HPDE6-E6E7 (cell line): Measurements from ENCODE around the gene TEX19.
"Not testable (repeated sequence)": the region's sequence is repeated elsewhere in the genome, so short reads cannot be mapped to it uniquely, and the experiment has no call there.

Experiments
- DNase-seq: peaks from one replicate; pipeline ENCODE4 v3.0.0; 2011; ENCODE audit warnings: missing footprints; ENCODE audit errors: extremely low spot score

The TEX19 gene

GRCh38 chr17:82334622-82335394, 24.2 kb upstream of the TEX19 start:
- no peak for DNase-seq

GRCh38 chr17:82338858-82339633, 20.0 kb upstream of the TEX19 start:
- DNase-seq = peak; percentile 86

GRCh38 chr17:82339634-82340580, 19.1 kb upstream of the TEX19 start:
- DNase-seq = no peak

GRCh38 chr17:82342361-82343079, 16.5 kb upstream of the TEX19 start:
- DNase-seq = no peak

GRCh38 chr17:82343560-82343959, 15.5 kb upstream of the TEX19 start:
- no peak for DNase-seq

GRCh38 chr17:82344175-82344907, 14.7 kb upstream of the TEX19 start:
- no peak for DNase-seq

- no peak for DNase-seq
Measured at GRCh38 chr17:82345151-82345976, 13.7 kb upstream of the TEX19 start.

- no peak for DNase-seq
Measured at GRCh38 chr17:82346342-82347300, 12.4 kb upstream of the TEX19 start.

- DNase-seq = not testable (repeated sequence)
Measured at GRCh38 chr17:82347994-82348393, 11.1 kb upstream of the TEX19 start.

GRCh38 chr17:82348434-82348833, 10.6 kb upstream of the TEX19 start:
- no peak for DNase-seq

GRCh38 chr17:82348866-82349265, 10.2 kb upstream of the TEX19 start:
- no peak for DNase-seq

GRCh38 chr17:82349287-82349701, 9.8 kb upstream of the TEX19 start:
- no peak for DNase-seq

- no peak for DNase-seq
Measured at GRCh38 chr17:82350182-82351030, 8.6 kb upstream of the TEX19 start.

GRCh38 chr17:82351254-82351712, 7.8 kb upstream of the TEX19 start:
- no peak for DNase-seq

- DNase-seq = no peak
Measured at GRCh38 chr17:82351713-82352488, 7.1 kb upstream of the TEX19 start.

GRCh38 chr17:82353484-82353883, 5.6 kb upstream of the TEX19 start:
- DNase-seq = no peak
